GM19455 (cell line): ENCODE measurements around the gene DENND1A.

ENCODE experiments used
- ATAC-seq: cut with Tn5 transposase; IDR thresholded peaks from one replicate; pipeline ENCODE4 v1.9.1; 2021; ENCODE audit not compliant: unreplicated experiment

Gene DENND1A

DNA sequence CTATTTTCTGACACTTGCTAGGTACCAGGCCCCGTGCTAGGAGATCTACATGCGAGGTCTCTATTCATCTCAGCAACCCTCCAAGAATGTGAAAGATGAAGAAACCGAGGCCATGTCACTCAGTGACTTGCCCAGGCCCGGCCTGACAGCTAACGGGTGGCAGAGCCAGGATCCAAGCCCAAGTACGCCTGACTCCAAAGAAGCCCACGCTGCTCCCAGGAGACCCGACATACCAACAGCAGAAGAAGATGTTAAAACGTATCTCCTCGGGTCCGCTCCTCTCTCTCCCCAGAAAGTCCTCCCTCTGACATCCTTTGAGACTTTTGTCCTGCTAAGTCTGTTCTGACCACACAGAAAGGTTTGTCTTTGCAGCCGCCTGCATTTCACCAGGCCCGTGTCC, 508.7 kb downstream of the DENND1A start:
- ATAC-seq: no peak

DNA sequence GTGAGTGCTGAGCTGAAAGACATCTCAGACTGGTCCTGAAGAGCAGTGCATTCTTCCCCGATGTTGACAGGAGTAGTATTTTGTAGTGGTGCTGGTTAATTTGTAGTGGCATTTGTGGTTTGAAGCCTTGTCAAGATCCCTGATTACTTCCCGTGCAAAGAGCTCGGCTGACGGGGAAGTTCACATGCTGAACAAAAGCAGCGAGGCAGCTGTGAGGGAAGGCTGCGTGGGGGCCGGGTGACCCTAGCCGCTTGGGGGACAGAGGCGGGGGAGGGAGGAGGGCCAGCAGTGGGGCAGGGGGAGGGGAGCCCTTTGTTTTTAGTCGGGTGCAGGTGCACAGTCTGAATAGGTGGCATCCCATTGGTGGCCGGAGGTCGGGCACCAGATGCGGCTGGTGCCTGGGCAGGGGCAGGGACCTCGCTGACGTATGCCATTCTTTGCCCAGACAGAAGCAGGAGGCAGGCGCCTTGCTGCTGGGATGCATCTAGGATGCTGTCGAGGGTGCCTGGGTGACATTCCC, 509.3 kb downstream of the DENND1A start:
- no peak for ATAC-seq

DNA sequence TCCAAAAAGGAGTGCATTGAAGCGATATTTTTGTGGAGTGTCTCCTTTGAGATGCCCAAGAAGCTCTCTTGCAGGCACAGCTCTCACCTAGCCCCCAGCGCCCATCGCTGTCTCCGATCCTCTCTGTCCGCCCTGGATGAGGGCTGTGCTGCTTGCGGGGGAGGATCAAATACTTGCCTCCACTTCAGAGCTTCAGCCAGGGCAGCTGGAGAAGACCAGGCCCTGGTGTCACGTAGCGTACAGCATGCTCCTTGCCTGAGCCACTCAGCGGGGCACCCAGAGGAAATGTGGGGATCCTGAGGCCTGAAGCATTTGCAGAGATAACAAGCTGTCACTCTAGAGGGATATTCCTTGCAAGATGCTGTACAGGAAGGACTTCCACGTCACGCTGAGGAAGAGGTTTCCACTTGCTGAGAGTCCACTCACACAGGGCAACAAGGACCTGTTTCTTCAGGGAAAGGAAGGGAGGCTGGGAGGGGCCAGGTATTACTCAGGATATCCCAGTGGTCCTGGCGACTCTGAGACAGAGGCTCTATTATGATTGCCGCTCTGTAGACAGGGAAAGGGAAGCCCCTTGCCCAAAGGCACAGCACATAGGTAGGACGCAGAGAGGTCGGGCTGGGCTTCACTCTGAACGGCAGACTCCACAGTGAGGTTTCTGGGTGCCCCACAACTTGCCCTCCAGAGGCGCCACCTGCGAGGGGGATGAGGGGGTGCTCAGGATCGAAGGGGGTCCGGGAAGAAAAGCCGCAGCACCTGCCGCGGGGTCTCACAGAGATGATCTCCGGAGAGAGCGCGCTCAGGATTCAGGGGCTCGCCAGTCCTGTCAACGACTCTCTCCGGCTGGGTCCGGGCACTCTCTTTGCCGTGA, 510.0 kb downstream of the DENND1A start:
- ATAC-seq: no peak

DNA sequence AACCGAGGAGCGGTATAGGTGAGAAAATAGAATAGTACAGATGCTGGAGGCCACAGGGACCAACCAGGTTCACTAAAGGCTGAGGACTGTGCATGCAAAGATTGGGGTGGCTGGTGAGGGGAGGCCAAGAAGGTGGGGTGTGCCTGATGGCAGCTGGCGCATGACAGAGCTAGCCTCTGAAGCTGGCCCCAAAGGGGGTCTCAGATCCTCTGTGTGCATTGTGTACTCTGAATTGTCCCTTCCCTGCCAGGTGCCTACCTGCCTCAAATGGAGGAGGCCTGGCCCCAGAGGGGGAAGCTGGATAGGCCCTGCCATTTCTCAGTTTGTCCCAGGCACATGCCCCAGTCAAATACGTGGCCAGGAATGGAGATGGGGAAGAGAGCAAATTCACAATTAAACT, 510.8 kb downstream of the DENND1A start:
- ATAC-seq: no peak

DNA sequence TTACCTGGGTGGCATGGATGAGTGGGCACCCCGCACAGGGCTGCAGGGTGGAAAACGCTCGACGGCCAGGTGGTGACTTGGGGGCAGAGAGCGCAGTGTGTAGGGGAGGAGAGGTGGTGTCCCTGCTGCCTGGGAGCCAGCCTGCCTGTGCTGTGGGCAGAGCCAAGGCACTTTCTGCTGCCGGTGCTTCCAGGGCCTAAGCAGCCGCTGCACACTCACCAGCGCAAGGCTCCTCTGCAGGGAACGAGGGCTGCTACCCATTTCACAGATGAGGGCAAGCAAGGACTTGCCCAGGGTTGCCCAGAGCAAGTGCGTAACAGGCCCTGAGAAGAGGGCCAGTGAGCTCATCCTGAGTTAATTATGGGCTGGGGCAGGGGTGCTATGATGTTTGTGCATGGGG, 511.4 kb downstream of the DENND1A start:
- no peak for ATAC-seq

DNA sequence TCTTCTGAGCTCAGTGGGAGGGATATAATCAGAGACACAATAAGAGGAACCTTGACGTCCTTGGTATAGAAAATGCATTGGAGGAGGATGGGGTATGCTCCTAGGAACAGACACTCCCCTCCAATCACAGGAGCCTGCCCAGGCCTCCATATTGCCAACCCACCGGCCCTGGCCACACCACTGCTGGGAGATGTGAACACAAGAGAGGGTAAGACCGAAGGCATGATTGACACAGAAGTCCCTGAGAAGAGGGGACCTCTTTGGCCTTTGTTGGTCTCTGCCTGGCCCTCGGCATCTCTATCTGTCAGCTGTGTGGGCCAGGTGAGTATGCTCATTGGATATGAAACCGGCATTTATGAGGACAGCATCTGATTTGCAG, 511.9 kb downstream of the DENND1A start:
- ATAC-seq: no peak

DNA sequence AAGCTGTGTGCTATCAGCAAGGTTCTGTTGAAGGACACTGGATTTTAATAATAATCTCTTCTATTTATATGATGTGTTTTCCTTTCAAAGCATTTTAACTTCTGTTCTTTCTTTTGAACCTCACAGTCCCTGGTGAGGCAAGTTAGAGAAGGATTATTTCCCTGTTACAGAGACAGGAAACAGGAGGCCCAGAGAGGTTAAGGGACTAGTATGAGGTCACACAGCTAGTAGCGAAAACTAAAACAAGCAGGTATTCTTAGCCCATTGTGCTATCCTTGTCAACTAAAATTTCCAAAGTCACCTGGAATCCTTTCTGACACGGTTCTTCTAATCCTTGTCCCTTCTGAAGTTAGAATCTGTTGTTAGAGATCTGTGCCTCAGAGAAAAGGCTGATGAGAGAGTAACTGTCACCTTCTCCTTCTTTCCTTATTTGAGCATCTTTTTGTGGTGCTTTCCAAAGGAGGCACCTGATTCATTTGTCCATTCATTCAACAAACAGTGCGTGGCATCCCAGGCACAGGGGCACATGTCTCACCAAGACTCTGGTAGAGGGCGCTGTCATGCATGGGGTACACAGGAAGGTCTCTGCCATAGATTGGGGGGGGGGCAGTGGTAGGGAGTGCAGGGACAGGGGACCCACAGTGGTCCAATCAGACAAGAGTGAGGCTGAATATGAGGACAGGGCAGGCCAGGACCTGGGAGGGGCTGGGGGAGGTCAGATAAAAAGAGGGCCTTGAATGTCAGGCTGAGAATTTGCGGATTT, 512.5 kb downstream of the DENND1A start:
- ATAC-seq: no peak

DNA sequence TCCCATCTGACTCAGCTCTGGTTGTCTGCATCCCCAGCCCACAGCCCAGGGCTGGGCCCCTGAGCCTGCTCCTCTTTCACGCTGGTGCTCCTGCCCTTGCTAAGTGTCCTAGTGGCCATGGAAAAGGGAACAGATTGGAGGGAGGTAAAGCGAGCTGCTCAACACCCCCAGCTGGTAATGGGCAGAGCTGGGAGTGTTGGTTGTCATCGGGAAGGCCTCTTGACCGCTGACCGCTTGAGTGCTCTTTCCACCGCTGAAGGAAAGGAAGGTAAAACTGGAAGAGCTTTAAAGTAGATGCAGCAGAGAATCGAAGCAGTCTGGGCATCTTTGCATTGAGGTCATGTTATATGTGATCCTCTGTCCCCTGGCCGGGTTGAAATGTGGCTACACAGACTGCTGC, 513.8 kb downstream of the DENND1A start:
- no peak for ATAC-seq

DNA sequence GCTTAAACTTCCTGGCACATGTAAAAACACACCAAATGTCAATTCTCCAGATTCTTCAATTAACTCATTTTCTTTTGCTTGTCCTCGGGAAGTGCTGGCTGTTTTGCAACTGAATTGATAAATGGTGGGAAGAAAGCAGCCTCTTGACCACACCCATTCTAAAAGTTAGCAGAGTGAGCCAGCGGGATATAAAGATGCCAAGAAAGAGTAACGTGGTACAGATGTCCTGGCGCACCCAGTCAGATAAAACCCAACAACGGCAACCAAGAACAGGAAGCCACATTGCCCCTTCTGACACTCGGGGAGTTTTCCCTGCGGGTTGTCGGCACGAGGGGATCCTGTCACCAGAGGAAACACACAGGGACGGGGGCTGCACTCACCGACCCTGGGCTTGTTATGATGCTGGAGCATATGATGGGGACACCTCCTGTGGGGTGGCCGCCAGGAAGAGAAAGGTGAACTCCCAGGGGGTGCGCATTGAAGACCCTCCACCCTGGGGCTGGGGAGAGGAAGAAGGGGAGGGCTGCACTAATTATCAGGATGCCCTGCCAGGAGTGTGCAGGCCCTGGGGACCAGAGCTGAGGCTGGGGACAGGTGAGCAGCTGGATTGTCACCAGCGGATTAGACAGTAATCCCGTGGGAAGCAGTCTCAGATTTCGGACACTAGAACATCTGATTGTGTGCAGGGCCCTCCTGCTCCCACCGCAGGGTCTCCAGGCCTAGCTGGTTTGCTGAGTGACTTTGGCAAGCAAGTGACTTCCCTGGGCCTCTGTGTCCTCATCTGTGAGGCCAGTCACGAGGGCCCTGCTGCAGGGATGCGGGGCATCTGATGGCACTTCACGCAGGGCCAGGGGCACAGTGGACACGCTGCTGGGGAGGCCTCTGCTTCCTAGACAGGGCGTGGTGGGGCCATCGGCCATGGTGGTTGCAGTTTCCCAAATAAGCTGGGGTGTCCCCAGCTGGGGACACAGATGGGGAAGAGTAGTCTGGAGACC, 514.7 kb downstream of the DENND1A start:
- ATAC-seq: no peak

DNA sequence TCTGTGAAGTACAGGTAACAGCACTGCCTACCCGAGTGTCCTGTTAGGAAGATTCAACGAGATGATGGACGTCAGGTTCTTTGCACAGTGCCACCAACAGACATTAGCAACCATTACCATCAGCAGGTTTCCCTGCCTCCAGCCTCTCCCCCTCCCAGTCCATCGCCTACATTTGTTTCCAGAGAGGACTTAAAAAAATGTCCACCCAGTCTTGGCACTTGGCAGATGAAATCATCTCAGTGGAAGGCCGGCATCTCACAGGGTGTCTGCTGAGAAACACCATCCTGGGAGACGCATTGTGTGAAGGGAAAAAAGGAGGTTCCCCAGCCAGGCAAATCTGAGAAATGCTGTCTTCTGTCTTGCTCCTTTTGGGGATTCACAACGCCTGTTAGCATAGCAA, 515.7 kb downstream of the DENND1A start:
- no peak for ATAC-seq

DNA sequence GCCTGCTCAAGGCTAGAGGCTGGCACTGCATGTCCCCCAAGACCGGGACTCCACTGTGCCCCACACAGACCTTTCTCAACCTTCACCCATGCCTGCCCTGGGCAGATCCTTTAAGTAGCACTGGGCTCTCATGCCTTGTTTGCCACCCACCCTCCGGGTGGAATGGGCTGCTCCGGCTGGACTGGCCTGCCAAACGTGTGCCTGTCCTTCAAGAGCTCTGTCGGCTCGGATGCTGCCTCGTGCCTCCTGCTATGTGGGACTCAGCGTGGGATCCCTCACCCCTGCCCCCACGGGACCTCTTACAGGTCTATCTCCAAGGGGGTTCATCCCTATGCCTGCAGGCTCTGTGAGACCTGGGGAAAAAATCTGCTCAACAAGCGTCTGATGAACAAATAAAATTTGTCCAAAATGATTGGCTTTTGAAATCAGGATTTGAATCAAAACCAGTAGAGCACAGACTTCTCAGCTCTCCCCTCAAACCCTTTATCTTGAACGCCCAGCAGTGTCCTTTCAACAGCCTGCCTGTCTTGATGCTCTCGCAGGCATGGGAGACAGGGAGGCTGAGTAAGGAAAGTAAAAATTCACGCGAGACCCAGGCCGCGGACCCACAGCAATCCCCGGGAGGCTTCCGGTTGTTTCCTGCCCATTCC, 517.6 kb downstream of the DENND1A start:
- no peak for ATAC-seq

DNA sequence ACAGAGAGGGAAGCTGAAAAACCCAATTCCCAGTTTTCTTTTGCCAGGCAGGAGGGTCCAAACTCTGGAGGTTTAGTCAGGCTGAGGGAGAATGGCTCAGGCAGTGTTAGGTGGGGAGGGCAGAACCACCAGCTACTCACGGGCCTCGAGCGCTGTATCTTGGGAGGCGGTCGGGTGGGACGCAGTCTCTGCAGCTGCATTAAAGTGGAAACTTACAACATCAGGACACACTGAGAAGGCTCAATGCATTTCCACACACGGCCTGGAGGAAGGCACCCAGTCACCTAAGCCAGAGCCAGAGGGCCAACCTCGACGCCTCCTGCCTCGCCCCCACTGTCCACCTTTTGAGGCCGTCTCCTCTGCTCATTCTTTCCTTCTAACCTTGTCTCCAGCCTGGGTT, 518.3 kb downstream of the DENND1A start:
- ATAC-seq: no peak

DNA sequence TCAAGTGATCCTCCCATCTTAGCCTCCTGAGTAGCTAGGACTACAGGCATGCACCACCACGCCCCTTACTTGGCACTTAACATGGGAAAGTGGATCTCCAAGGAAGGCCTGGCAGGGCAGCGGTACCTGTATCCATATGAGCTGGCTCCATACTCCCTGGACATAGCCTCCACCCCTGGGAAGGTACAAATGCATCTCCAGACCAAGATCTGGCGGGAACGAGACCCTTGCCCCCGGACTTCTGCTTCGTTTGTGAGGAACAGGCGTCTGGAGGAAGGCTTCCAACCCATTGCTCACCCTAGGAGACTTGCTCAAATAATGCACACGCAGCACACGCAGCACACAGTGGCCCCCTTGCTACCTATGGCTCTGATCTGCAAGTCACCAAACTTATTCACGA, 518.7 kb downstream of the DENND1A start:
- ATAC-seq: no peak

DNA sequence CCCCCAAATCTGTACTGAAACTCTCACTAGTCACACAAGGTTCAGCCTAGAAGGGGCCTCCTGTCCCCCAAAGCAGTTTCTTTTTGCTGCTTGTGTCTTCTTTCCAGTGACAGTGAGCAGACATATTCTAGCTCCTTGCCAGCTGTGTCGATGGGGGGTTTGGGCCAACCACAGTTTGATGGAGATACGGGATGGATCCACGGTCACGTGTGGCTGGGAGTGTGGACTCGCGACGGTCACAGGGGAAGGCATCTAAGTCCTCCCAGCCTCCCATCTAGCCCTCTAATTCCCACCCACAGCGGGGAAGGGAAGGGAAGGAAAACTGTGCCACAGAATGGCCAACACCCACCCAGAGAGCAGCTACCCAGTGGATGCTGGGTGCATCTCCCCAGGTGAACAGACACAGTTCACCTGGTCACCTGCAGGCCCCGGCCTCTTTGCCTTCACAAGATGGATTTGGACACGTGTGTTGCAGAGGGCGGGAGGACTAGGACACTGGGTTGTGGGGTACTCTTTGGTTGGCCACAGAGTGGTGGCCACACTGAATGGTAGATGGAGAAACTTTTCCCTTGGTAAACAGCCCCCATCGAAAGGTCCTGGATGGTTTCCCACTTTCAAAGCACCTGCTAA, 519.5 kb downstream of the DENND1A start:
- ATAC-seq: no peak

DNA sequence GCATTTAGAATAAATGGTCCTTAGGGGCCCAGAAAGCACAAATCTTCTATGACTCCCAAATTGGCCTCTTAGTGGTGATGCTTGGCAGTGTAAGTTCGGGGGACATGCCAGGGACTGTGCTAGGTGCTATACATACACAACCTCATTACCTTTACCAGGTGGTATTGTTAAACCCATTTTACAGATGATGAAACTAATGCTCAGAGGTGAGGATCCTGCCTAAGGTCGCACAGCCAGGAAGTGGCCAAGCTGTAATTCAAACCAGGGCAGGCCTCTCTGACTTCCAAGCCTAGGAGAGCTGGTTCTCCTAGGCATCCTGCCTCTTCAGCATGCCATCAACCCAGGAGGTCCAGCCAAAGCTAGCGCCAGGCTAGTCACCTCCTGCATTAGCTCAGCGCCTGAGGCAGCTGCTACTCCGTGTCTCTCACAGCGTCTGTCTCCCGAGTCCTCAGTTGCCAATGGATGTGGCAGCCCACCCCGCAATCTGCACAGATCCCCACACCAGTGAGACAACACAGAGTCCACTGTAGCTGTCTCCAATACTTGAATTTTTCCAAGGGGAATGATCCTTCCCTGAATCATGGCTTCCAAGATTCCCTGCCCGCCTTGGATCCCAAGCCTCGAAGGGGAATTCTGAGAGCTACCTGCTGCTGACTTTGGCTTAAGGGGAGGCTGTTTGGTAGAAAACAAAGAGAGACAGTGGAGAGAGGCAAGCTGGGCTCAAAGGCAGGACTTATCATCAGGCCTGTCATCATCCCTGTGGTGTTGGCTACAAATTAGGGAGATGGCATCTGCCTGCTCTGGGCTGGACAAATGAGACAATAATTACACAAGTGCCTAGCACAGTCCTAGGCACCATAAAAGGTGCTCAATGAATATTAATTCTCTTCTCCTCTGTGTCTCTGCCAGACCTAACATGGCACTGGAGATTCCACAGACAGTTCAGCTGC, 521.3 kb downstream of the DENND1A start:
- ATAC-seq: no peak

DNA sequence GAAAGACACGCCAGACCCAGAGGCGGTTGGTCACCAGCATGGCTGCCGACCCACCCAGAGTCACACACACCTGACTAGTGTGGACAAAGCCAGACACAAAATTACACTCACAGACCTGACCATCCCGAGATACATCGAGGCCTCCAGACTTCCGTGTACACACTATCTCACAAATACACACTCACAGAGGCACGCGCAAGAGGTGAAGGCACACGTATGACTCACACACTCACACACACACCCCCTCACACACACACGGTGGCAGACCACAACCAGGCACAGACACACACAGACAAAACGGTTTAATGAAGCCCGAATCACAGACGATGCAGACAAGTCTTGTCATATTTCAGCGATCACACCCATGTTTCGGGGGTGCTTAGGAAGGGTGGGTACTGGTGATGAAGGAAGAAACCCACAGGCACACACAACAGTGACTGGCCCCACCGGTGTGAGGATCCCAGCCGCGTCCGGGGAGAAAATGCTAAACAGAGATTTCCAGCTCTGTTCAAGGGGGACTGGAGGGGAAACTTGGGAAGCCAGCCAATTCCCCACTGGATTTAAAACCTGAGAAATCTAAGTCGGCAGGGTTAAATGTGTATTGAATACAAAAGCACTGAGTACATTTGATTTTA, 522.6 kb downstream of the DENND1A start:
- no peak for ATAC-seq

DNA sequence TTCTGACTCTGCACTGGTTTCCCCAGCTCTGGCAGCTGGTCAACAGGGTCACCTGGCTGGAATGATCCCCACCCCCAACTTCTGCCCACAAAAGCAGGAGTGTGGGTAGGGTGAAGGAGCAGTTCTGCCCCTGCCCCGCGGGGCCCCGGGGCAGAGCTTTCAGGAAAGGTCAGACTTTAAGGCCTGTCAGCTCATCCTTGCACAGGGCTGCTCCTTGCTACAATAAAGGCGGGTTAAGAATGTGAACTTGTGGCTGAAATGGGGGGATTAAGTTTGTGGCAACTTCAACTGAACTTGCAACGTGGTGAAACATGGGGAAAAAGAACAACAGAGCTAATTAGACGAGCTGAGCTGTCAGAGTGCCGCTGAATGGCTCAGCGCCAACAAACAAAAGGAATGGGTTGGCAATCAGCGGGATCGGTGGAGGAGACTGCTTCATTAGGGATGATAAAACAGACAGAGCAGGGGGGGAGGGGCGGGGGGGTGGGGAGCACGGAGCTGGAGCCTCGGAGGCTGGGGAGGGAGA, 523.2 kb downstream of the DENND1A start:
- ATAC-seq: no peak

DNA sequence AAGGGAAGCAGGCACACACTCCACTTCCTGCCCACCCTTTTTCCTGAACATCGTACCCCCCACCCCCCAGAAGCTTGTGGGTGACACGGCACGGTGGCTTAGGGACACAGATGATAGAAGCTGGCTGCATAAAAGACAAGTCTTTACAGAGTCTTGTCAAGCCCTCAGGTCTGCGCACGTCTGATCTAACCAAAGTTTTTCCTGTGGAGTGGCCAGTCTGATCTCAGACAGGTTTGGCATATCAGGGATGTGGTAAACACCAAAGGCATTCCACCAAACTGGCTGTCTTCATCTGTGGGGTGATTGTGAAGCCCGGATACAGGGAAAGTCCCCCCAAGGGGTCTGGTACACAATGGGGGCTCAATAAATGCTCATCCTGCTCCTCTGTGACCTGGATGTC, 523.9 kb downstream of the DENND1A start:
- ATAC-seq: no peak
